Bone marrow (tissue), 2 donors: ENCODE results near the gene MARK3.
"Not testable (repeated sequence)": the region's sequence is repeated elsewhere in the genome, so short reads cannot be mapped to it uniquely, and the experiment has no call there.

Experiments used
- DNase-seq, 2 donors: peaks; one replicate each; lab custom pipeline; 2025; lab: John Stamatoyannopoulos, UW

MARK3 gene

DNA sequence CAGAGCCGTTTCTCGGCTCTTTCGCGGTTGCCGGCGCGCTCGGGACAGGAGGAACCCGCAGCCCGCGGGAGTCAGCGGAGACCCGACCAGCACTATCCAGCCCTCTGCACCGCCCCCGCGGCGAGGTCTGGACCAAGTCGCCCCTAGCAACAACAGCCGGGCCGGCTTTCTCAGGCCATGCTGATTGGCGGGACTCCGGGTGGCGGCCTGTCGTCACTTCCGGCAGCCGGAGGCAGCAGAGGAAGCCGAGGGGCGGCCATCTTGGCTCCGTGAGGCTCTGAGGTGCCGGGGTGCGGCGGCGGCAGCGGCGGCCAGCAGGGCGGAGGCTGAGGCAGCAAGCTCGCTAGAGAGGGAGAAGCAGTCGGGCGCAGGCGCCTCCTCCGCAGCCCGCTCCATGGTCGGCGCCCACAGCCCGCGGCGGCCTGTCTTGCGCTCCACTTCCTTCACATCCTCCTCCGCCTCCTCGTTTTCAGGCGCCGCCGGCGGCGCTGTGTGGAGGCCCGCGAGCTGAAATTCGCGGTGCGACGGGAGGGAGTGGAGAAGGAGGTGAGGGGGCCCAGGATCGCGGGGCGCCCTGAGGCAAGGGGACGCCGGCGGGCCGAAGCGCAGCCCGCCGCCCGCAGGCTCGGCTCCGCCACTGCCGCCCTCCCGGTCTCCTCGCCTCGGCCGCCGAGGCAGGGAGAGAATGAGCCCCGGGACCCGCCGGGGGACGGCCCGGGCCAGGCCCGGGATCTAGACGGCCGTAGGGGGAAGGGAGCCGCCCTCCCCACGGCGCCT, at the start of gene MARK3:
MARK3 (plus strand) TSS at position 264 of the 777 bp plus-strand sequence. CDS start 615 bp downstream, outside the sequence.
- DNase-seq = peak; percentile 82 to 85

GRCh38 chr14:103336191-103336590, 49.0 kb upstream of the MARK3 start:
- no peak for DNase-seq

- DNase-seq = no peak
Measured at GRCh38 chr14:103337794-103338193, 47.4 kb upstream of the MARK3 start.

DNA sequence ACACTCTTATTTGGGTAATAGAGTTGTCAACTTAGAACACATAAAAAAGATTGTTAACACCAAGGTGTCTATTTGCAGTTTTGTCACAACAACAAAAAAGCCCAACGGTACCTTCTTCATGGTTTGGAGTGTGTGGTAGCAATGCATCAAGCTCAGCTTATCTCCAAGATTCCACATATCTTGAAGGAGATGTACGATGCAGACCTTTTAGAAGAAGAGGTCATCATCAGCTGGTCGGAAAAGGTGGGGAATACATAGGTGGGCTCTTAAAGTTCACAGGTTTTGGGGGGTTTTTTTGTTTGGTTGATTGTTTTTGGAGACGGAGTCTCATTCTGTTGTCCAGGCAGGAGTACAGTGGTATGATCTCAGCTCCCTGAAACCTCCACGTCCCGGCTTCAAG, 45.7 kb upstream of the MARK3 start:
- DNase-seq = no peak

- no peak for DNase-seq
Measured at GRCh38 chr14:103340480-103341212, 44.6 kb upstream of the MARK3 start.

DNA sequence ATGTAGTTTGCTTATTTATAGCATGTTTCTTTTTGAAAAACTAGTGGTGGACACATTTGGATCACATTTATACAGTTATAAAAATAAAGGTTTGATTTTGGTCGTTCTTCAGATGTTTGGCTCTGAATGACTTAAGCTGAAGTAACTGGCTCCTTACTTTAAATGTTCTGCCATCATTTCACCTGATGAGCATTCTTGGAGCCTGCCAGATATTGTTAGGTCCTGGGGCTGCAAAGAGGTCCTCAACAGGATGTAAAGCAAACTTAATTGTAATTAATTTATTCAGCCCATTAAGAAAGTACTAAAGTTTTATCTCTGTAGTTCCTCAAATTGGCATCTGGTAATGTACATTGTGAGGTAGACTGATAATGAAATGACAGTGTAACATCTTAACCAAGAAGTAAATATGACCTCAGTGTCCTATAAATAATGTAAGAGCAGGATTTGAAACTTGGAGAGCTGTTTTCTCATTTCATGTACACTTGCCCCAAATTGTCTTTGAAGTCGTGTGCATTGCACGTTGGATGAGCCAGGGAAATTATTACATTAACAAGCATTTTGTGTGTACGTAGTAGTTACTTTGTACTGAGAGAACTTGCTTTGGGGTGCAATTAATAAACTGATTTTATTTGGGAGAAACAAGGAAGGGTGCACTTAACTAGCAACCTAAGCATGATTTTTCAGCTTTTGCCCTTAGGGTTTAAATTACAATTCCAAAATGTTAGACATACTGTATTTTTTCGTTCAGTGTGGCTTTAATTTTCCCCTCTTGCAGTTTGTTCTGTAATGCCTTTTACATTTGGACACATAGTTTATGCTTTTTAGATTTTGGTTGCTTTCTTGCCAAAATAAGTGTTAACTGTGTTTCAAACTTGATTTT, 43.7 kb upstream of the MARK3 start:
- DNase-seq = no peak

GRCh38 chr14:103343164-103343879, 41.9 kb upstream of the MARK3 start:
- DNase-seq = no peak

- no peak for DNase-seq
Measured at GRCh38 chr14:103343905-103344797, 41.1 kb upstream of the MARK3 start.

DNA sequence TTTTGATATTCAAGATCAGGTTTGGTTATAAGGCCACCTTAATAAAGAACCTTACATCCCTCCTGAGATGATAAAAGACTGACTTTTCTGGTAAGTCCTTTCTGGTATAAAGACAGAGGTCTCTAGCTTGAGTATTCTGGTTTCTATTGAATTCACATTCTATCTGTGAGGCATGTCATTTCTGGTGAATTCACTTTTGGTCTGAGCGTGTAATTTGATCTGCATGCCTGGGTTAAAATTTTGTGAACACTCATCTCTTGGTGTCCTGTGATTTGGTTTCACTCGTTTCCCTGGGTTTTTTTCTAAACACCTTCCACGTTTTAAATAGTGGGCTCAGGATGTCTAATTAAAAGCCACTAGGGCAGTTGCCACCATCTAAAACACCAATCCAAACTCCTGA, 38.9 kb upstream of the MARK3 start:
- no peak for DNase-seq

- DNase-seq = no peak
Measured at GRCh38 chr14:103347091-103347815, 38.0 kb upstream of the MARK3 start.

- no peak for DNase-seq
Measured at GRCh38 chr14:103348154-103348553, 37.1 kb upstream of the MARK3 start.

GRCh38 chr14:103349982-103350381, 35.2 kb upstream of the MARK3 start:
- no peak for DNase-seq

DNA sequence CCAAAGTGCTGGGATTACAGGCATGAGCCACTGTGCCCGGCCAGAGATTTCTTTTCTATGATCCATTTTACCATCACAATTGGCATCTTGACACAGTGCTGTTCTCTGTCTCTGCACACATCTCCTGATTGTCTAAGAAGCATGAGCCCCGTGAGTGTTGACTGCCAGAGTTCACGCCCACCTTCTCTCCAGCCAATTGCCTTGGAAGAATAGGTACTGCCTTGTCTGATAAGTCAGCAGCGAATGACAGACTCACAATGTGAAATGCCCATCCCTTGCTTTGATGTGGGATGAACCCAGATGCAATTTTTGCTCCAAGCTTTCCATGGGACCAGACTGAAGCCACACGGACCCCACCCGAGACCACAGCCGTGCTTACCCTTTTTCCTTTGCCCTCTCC, 31.9 kb upstream of the MARK3 start:
- DNase-seq = no peak

DNA sequence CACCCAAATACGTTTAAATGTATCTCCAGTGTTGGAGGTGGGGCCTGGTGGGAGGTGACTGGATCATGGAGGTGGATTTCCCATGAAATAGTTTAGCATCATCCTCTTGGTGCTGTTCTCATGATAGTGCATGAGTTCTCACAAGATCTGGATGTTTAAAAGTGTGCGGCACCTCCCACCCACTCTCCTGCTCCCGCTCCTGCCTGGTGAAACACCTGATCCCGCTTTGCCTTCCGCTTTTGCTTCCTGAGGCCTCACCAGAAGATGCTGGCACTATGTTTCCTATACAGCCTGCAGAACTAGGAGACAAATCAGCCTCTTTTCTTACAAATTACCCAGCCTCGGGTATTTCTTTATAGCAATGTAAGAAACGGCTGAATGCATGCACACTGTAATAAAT, 31.1 kb upstream of the MARK3 start:
- no peak for DNase-seq

- DNase-seq = no peak
Measured at GRCh38 chr14:103356024-103356682, 29.1 kb upstream of the MARK3 start.

DNA sequence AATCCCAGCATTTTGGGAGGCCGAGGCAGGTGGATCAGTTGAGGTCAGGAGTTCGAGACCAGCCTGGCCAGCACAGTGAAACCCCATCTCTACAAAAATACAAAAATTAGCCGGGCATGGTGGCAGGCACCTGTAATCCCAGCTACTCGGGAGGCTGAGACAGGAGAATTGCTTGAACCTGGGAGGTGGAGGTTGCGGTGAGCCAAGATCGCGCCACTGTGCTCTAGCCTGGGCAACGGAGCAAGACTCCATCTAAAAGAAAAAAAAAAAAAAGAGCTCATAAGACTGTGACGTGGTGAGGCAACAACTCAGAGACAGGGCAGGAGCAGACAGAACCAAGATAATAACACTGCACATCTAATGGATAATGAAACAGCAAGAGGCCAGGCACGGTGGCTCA, 27.7 kb upstream of the MARK3 start:
- DNase-seq = not testable (repeated sequence)

- DNase-seq = no peak
Measured at GRCh38 chr14:103360548-103360947, 24.7 kb upstream of the MARK3 start.

GRCh38 chr14:103361867-103362266, 23.3 kb upstream of the MARK3 start:
- no peak for DNase-seq

DNA sequence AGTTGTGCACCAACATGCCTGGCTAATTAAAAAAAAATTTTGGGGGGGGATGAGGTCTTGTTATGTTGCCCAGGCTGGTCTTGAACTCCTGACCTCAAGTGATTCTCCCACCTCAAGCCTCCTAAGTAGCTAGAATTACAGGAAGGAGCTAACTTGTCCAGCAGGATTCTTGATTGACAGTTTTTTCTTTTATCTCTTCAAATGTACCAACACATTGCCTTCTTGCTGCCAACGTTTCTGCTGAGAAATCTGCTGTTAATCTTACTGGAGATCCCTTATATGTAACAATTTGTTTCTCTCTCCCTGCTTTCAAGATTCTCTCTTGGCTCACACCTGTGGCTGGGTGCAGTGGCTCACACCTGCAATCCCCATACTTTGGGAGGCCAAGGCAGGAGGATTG, 22.4 kb upstream of the MARK3 start:
- DNase-seq = no peak

GRCh38 chr14:103366741-103367140, 18.5 kb upstream of the MARK3 start:
- DNase-seq = no peak
